Esophagus squamous epithelium (tissue), 4 donors: Measurements from ENCODE around the gene ANO2.

Experiments used
- CTCF ChIP-seq, 6 experiments: fragments of 450-650 bp in 4 of 6; fragments of 200-600 bp in 2 of 6; sonication (generic) in 2 of 6; IDR thresholded peaks; one replicate each; pipeline ENCODE4 v1.5.1; 2016 to 2019; ENCODE audit warnings: antibody characterized with exemption in 6 of 6, mild to moderate bottlenecking in 4 of 6, moderate library complexity in 4 of 6
- POLR2A ChIP-seq, 4 donors: fragments of 450-650 bp; IDR thresholded peaks; one replicate each; pipeline ENCODE4 v1.6.1; 2017; ENCODE audit warnings: antibody characterized with exemption in 4 of 4, mild to moderate bottlenecking in 4 of 4, moderate library complexity in 3 of 4

- TF ChIP-seq POLR2A (IDR thresholded peaks at IDR 0.05) = no peak
- no peak for TF ChIP-seq CTCF (IDR thresholded peaks at IDR 0.05)
Measured at GRCh38 chr12:5567016-5567725, 377.9 kb downstream of the ANO2 start.
